Measurements from ENCODE around the gene PCDHA11. TPM values are rescaled to one million over a fixed set of nuclear protein-coding genes. Genes with fewer than 3 reads are reported as not detected.
"Not testable (repeated sequence)": the region's sequence is repeated elsewhere in the genome, so short reads cannot be mapped to it uniquely, and the experiment has no call there.

PCDHA11 gene
- total RNA-seq, 1 donor from 2014 or later = 5.4 TPM

- H3K79me2 ChIP-seq (ENCODE audit: low read depth); H3K4me2 ChIP-seq; H3K27me3 ChIP-seq; H3K4me1 ChIP-seq; H3K4me1 Mint-ChIP-seq; DNase-seq (ENCODE audit: low spot score); H3F3A ChIP-seq (ENCODE audit: low read depth); H4K20me1 ChIP-seq (ENCODE audit: low read depth); H3K36me3 ChIP-seq; H3K27me3 Mint-ChIP-seq (ENCODE audit: insufficient read depth, low read depth); H3K27ac Mint-ChIP-seq; H3K9ac ChIP-seq; H3K4me3 Mint-ChIP-seq; H3K27ac ChIP-seq; H2AFZ ChIP-seq (replicated peaks): not testable (repeated sequence)
- Mint-ChIP-seq H3K36me3 (peaks cover 18% of the 10 kb centered on the region), H3K9me3 (peaks cover 38% of the 10 kb centered on the region)
- peaks cover 10% of the 10 kb centered on the region for H3K9me3 ChIP-seq (ENCODE audit: low read depth)
- TF ChIP-seq CTCF (IDR thresholded peaks at IDR 0.05) = peak; percentile 9
- H3K4me3 ChIP-seq = peak within 1 kb of the TSS; percentile 23
Measured at GRCh38 chr5:140848139-140849102, 20.3 kb upstream of the PCDHA11 start, which contains the start of gene PCDHA9. Gene PCDHA9 (plus strand): TSS chr5:140848382. CDS start chr5:140848496, 114 bp downstream.

- H3K4me1 ChIP-seq; H3K27me3 Mint-ChIP-seq (ENCODE audit: insufficient read depth, low read depth): not testable (repeated sequence)
- H3K9me3 ChIP-seq (ENCODE audit: low read depth) = peaks cover 10% of the 10 kb centered on the region
Measured at GRCh38 chr5:140849831-140850634, 18.7 kb upstream of the PCDHA11 start.

GRCh38 chr5:140855772-140856674 lies 12.7 kb upstream of the PCDHA11 start, which contains the start of gene PCDHA10:
Gene PCDHA10 (plus strand): TSS chr5:140855897. CDS start chr5:140856049, 152 bp downstream.
- TF ChIP-seq CTCF (IDR thresholded peaks at IDR 0.05) (peak; percentile 72), EZH2phosphoT487 (IDR thresholded peaks at IDR 0.05) (no peak), EZH2 (IDR thresholded peaks at IDR 0.05) (no peak)
- peaks cover 24% of the 10 kb centered on the region for H3K36me3 Mint-ChIP-seq
- Histone ChIP-seq H3K9me3 (ENCODE audit: low read depth) (peaks cover 5% of the 10 kb centered on the region), H3K36me3 (no peaks in the 10 kb centered on the region), H3K4me2 (peak within 1 kb of the TSS; percentile 76), H4K20me1 (ENCODE audit: low read depth) (no peaks in the 10 kb centered on the region), H3K4me3 (peak within 1 kb of the TSS; percentile 60), H3K27me3 (no peaks in the 10 kb centered on the region), H3K27ac (no peak within 1 kb of the TSS), H3K79me2 (ENCODE audit: low read depth) (no peaks in the 10 kb centered on the region), H3K9ac (no peak within 1 kb of the TSS), H3K4me1 (no peaks in the 10 kb centered on the region), H2AFZ (replicated peaks) (peak within 1 kb of the TSS; percentile 92), H3F3A (ENCODE audit: low read depth) (no peaks in the 10 kb centered on the region)
- peaks cover 33% of the 10 kb centered on the region for H3K9me3 Mint-ChIP-seq
- H3K4me1 Mint-ChIP-seq = no peaks in the 10 kb centered on the region
- H3K27me3 Mint-ChIP-seq (ENCODE audit: insufficient read depth, low read depth) = peaks cover 2% of the 10 kb centered on the region
- DNase-seq (ENCODE audit: low spot score) = peak; percentile 76
- H3K4me3 Mint-ChIP-seq = peak within 1 kb of the TSS; percentile 5
- H3K27ac Mint-ChIP-seq = no peak within 1 kb of the TSS

More at GRCh38 chr5:140849831-140850634, 18.7 kb upstream of the PCDHA11 start:
- not testable (repeated sequence) for H3K36me3 ChIP-seq; H3K27me3 ChIP-seq; H3K9ac ChIP-seq; H3K4me2 ChIP-seq; H3K79me2 ChIP-seq (ENCODE audit: low read depth); H4K20me1 ChIP-seq (ENCODE audit: low read depth); H3K4me1 Mint-ChIP-seq; H2AFZ ChIP-seq (replicated peaks); H3F3A ChIP-seq (ENCODE audit: low read depth); H3K27ac Mint-ChIP-seq; DNase-seq (ENCODE audit: low spot score); H3K4me3 Mint-ChIP-seq; H3K27ac ChIP-seq; H3K4me3 ChIP-seq
- H3K36me3 Mint-ChIP-seq = peaks cover 14% of the 10 kb centered on the region
- H3K9me3 Mint-ChIP-seq = peaks cover 29% of the 10 kb centered on the region
